MCF 10A (cell line): ENCODE data around the gene GLT6D1. TPM values are rescaled to one million over a fixed set of nuclear protein-coding genes. Genes with fewer than 3 reads are reported as not detected.

Experiments
- Bru-seq: library from RNA; stranded (reverse); fragments of 400-500 nt; gene quantifications from one replicate; lab custom pipeline; 2021; lab: Mats Ljungman, UMichigan
- BruChase-seq, 2 experiments: library from RNA; stranded (reverse); fragments of 400-500 nt; gene quantifications; one replicate each; lab custom pipeline; 2021; lab: Mats Ljungman, UMichigan
- BruUV-seq: library from RNA; stranded (reverse); fragments of 400-500 nt; replicated peaks from 2 replicates; lab custom pipeline; 2021; lab: Mats Ljungman, UMichigan
- CTCF ChIA-PET: fragments of 300-600 bp; sonication (Branson Sonifier 250); formaldehyde crosslinking; extraction: SDS; loops from one replicate; lab custom pipeline; 2021; ENCODE audit warnings: antibody characterized with exemption, inconsistent platforms; lab: Yijun Ruan, JAX
- POLR2A ChIA-PET: fragments of 300-600, 350-650 bp; sonication (Branson Sonifier 250); formaldehyde crosslinking; extraction: SDS; loops from one replicate; lab custom pipeline; 2020; ENCODE audit warnings: antibody characterized with exemption, inconsistent platforms; lab: Yijun Ruan, JAX
- DNase-seq: peaks from one replicate; pipeline ENCODE4 v3.0.0-alpha.2; 2018; ENCODE audit not compliant: unreplicated experiment
- H3K27ac Mint-ChIP-seq: one replicate; pipeline ENCODE4 v1.8.0; 2022; ENCODE audit warnings: mild to moderate bottlenecking, low read depth, mixed read lengths; ENCODE audit not compliant: unreplicated experiment
- H3K27me3 Mint-ChIP-seq: one replicate; pipeline ENCODE4 v1.8.0; 2022; ENCODE audit warnings: mixed read lengths; ENCODE audit not compliant: insufficient read depth, unreplicated experiment
- H3K36me3 Mint-ChIP-seq: one replicate; pipeline ENCODE4 v1.8.0; 2022; ENCODE audit warnings: mild to moderate bottlenecking, moderate library complexity, mixed read lengths; ENCODE audit not compliant: insufficient read depth, unreplicated experiment
- H3K4me1 Mint-ChIP-seq: one replicate; pipeline ENCODE4 v1.8.0; 2022; ENCODE audit warnings: mixed read lengths; ENCODE audit not compliant: insufficient read depth, unreplicated experiment
- H3K4me3 Mint-ChIP-seq: one replicate; pipeline ENCODE4 v1.8.0; 2022; ENCODE audit warnings: mild to moderate bottlenecking, moderate library complexity, mixed read lengths; ENCODE audit not compliant: unreplicated experiment
- H3K9me3 Mint-ChIP-seq: one replicate; pipeline ENCODE4 v1.8.0; 2022; ENCODE audit warnings: mixed read lengths; ENCODE audit not compliant: unreplicated experiment
- intact Hi-C: fragments of 100-400 bp; cut with micrococcal nuclease; formaldehyde crosslinking; loops from 2 replicates; pipeline ENCODE4 v1.14.1; 2022
- long read RNA-seq: library from polyadenylated mRNA; stranded (forward); transcript quantifications from one replicate; pipeline ENCODE4 v2.0.0, GENCODE V29; 2022
- total RNA-seq: library from RNA; stranded (reverse); gene quantifications from 2 replicates; pipeline ENCODE4 v1.2.3, GENCODE V29; 2022
- TF ChIP-seq, protein P1 (sequence below): fragments of 200-600 bp; IDR thresholded peaks from one replicate; pipeline ENCODE4 v1.8.0; 2022; ENCODE audit warnings: antibody characterized with exemption, mild to moderate bottlenecking; ENCODE audit not compliant: unreplicated experiment

Gene GLT6D1, protein sequence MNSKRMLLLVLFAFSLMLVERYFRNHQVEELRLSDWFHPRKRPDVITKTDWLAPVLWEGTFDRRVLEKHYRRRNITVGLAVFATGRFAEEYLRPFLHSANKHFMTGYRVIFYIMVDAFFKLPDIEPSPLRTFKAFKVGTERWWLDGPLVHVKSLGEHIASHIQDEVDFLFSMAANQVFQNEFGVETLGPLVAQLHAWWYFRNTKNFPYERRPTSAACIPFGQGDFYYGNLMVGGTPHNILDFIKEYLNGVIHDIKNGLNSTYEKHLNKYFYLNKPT
- total RNA-seq = not detected in 2 replicates
- percentile 7 among the genes with signal in this experiment for Bru-seq, nascent RNA
- not detected for BruChase-seq, experiment 1, labeled RNA remaining after a 6-hour chase
- not detected for BruChase-seq, experiment 2, labeled RNA remaining after a 2-hour chase
- long read RNA-seq = 0 reads

DNA sequence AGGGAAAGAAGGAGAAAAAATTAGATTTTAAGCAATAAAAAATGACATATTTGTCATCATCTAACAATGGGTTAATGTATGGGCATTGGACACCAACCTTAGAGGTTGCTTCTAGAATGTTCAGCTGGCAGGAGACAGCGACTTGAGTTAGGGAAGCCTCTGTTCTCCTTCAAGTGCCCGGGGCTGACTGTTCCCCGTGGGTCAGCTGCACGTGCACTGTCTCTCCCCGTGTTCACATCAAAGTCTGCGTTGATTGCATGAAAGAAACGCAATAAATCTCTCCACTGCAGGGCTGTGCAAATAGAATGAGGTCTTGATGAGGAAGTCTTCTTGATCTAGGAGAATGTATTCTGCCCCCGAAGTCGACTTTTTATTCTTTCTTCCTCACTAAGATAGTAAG lies at the start of gene GLT6D1:
Gene GLT6D1, minus strand, starts transcription at position 345 of the 400 bp plus-strand sequence. CDS start 353 bp downstream, outside the sequence.
- no peaks in the 10 kb centered on the region for H3K4me1 Mint-ChIP-seq
- H3K27me3 Mint-ChIP-seq = peaks cover 55% of the 10 kb centered on the region
- ChIA-PET CTCF (no interaction called here), POLR2A (no interaction called here)
- H3K4me3 Mint-ChIP-seq = no peak within 1 kb of the TSS
- H3K9me3 Mint-ChIP-seq = peaks cover 27% of the 10 kb centered on the region
- no peak within 1 kb of the TSS for H3K27ac Mint-ChIP-seq
- intact Hi-C loops = no loop called here
- no peaks in the 10 kb centered on the region for H3K36me3 Mint-ChIP-seq
- no peak for DNase-seq
- TF ChIP-seq, protein P1, sequence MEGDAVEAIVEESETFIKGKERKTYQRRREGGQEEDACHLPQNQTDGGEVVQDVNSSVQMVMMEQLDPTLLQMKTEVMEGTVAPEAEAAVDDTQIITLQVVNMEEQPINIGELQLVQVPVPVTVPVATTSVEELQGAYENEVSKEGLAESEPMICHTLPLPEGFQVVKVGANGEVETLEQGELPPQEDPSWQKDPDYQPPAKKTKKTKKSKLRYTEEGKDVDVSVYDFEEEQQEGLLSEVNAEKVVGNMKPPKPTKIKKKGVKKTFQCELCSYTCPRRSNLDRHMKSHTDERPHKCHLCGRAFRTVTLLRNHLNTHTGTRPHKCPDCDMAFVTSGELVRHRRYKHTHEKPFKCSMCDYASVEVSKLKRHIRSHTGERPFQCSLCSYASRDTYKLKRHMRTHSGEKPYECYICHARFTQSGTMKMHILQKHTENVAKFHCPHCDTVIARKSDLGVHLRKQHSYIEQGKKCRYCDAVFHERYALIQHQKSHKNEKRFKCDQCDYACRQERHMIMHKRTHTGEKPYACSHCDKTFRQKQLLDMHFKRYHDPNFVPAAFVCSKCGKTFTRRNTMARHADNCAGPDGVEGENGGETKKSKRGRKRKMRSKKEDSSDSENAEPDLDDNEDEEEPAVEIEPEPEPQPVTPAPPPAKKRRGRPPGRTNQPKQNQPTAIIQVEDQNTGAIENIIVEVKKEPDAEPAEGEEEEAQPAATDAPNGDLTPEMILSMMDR = no peak
- no TSS peak for BruUV-seq

GRCh38 chr9:135689011-135689410 lies 49.7 kb upstream of the GLT6D1 start:
- H3K9me3 Mint-ChIP-seq = no peaks in the 10 kb centered on the region
- CTCF ChIA-PET = interaction anchor here (0.6 kb wide), 1 partner anchor 62 kb away, joined by 3 read pairs; no protein-coding TSS in a partner anchor
- peaks cover 6% of the 10 kb centered on the region for H3K4me1 Mint-ChIP-seq
- no TSS peak for BruUV-seq
- H3K4me3 Mint-ChIP-seq = no peak overlapping the region
- intact Hi-C loops = no loop called here
- H3K36me3 Mint-ChIP-seq = no peaks in the 10 kb centered on the region
- no peaks in the 10 kb centered on the region for H3K27me3 Mint-ChIP-seq
- TF ChIP-seq, protein P1 = no peak
- POLR2A ChIA-PET = no interaction called here
- DNase-seq = no peak
- H3K27ac Mint-ChIP-seq = no peak overlapping the region

GRCh38 chr9:135687216-135687615 lies 47.9 kb upstream of the GLT6D1 start:
- intact Hi-C loops = no loop called here
- no peak overlapping the region for H3K4me3 Mint-ChIP-seq
- ChIA-PET POLR2A (no interaction called here), CTCF (no interaction called here)
- TF ChIP-seq, protein P1 = no peak
- no peaks in the 10 kb centered on the region for H3K36me3 Mint-ChIP-seq
- no peaks in the 10 kb centered on the region for H3K4me1 Mint-ChIP-seq
- no peaks in the 10 kb centered on the region for H3K27me3 Mint-ChIP-seq
- no TSS peak for BruUV-seq
- no peaks in the 10 kb centered on the region for H3K9me3 Mint-ChIP-seq
- H3K27ac Mint-ChIP-seq = no peak overlapping the region
- DNase-seq = no peak

- intact Hi-C loops = no loop called here
- Mint-ChIP-seq H3K36me3 (no peaks in the 10 kb centered on the region), H3K4me1 (peaks cover 4% of the 10 kb centered on the region), H3K9me3 (no peaks in the 10 kb centered on the region), H3K4me3 (no peak overlapping the region), H3K27ac (no peak overlapping the region), H3K27me3 (no peaks in the 10 kb centered on the region)
- BruUV-seq = no TSS peak
- ChIA-PET CTCF (no interaction called here), POLR2A (no interaction called here)
- no peak for DNase-seq
- TF ChIP-seq, protein P1 = no peak
Observed at GRCh38 chr9:135684691-135685090, 45.4 kb upstream of the GLT6D1 start.
